GM12878 (cell line): ENCODE measurements around the gene DENND1A.

Experiments
- ATF7 ChIP-seq: fragments of 450-650 bp; IDR thresholded peaks from 2 replicates; pipeline ENCODE4 v1.6.1; 2016; ENCODE audit warnings: low read depth, mild to moderate bottlenecking
- CBX5 ChIP-seq: sonication (generic); IDR thresholded peaks from 2 replicates; pipeline ENCODE4 v1.6.1; 2016; ENCODE audit warnings: low read depth, moderate library complexity, mild to moderate bottlenecking, inconsistent platforms
- CTCF ChIP-seq, 3 experiments: IDR thresholded peaks in 2 of 3; conservative IDR thresholded peaks in 1 of 3; 2 replicates each; pipeline ENCODE4 v1.5.1; 2011; ENCODE audit warnings: low read depth in 3 of 3, low read length in 3 of 3, mild to moderate bottlenecking in 3 of 3, control low read depth in 2 of 3, moderate library complexity in 2 of 3, inconsistent platforms in 1 of 3, mixed read lengths in 1 of 3; ENCODE audit not compliant: control insufficient read depth in 2 of 3, insufficient read depth in 1 of 3; ENCODE audit errors: extremely low read depth in 1 of 3
- ELK1 ChIP-seq: IDR thresholded peaks from 2 replicates; pipeline ENCODE4 v1.6.1; 2012; ENCODE audit warnings: low read depth, low read length, improper control_type of control experiment
- EZH2 ChIP-seq: IDR thresholded peaks from 2 replicates; pipeline ENCODE4 v1.6.1; 2012; ENCODE audit warnings: low read depth, mild to moderate bottlenecking, control low read depth, inconsistent platforms, low read length, borderline replicate concordance; ENCODE audit not compliant: control insufficient read depth
- GABPA ChIP-seq: IDR thresholded peaks from 2 replicates; pipeline ENCODE4 v1.6.1; 2014; ENCODE audit warnings: antibody characterized with exemption, low read depth, mild to moderate bottlenecking, inconsistent platforms
- MXI1 ChIP-seq: fragments of 150-350 bp; IDR thresholded peaks from 2 replicates; pipeline ENCODE4 v1.6.1; 2011; ENCODE audit warnings: low read depth, mild to moderate bottlenecking, inconsistent platforms, low read length, improper control_type of control experiment
- NFYB ChIP-seq: IDR thresholded peaks from 2 replicates; pipeline ENCODE4 v1.6.1; 2011; ENCODE audit warnings: low read depth, mild to moderate bottlenecking, low read length, improper control_type of control experiment, moderate library complexity; ENCODE audit not compliant: insufficient read depth
- POLR2A ChIP-seq: IDR thresholded peaks from 2 replicates; pipeline ENCODE4 v1.6.1; 2011; ENCODE audit warnings: low read depth, mild to moderate bottlenecking, low read length
- TCF12 ChIP-seq: IDR thresholded peaks from 2 replicates; pipeline ENCODE4 v1.6.1; 2011; ENCODE audit warnings: low read depth, mild to moderate bottlenecking, low read length

DNA sequence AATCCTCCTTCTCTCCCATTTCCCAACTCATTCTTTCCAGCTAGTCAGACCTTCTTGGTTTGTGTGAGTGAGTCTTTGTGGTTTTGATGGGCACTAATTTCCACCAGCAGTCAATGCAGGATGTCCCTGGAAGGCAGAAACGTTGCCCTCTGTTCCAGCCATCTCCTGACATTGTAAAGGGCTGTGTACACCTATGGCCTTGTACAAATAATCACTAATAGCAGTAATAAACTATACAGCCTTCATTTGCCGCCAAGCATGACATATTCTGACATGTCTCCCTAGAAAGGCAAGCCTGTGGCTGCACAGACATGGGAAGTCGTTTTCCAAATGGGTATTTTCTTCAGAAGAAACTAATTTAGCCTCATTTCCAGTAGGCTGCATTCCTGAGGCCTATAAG, 18.4 kb upstream of the DENND1A start:
- TF ChIP-seq MXI1 (no peak), CTCF (IDR thresholded peaks at IDR 0.05 in 2 of 3, conservative IDR thresholded peaks at IDR 0.05 in 1 of 3; ENCODE audit: control insufficient read depth in 2 of 3, extremely low read depth in 1 of 3, insufficient read depth in 1 of 3, low read depth in 3 of 3, low read length in 3 of 3) (no peak), NFYB (no peak), EZH2 (no peak), POLR2A (no peak), ELK1 (no peak), GABPA (no peak), ATF7 (no peak), CBX5 (no peak), TCF12 (no peak)
